Panc1 (cell line): ENCODE measurements around the gene INPP5D.

Experiments
- POLR2AphosphoS5 ChIP-seq: IDR thresholded peaks from 2 replicates; pipeline ENCODE4 v1.6.1; 2012; ENCODE audit warnings: mild to moderate bottlenecking, low read depth, low read length, moderate library complexity
- SIN3A ChIP-seq: IDR thresholded peaks from 2 replicates; pipeline ENCODE4 v1.6.1; 2012; ENCODE audit warnings: low read depth, mild to moderate bottlenecking, low read length, moderate library complexity, borderline replicate concordance; ENCODE audit not compliant: insufficient read depth
- TF ChIP-seq, protein P1 (sequence below): fragments of 450-650 bp; IDR thresholded peaks from 2 replicates; pipeline ENCODE4 v1.5.1; 2017; ENCODE audit warnings: mild to moderate bottlenecking

DNA sequence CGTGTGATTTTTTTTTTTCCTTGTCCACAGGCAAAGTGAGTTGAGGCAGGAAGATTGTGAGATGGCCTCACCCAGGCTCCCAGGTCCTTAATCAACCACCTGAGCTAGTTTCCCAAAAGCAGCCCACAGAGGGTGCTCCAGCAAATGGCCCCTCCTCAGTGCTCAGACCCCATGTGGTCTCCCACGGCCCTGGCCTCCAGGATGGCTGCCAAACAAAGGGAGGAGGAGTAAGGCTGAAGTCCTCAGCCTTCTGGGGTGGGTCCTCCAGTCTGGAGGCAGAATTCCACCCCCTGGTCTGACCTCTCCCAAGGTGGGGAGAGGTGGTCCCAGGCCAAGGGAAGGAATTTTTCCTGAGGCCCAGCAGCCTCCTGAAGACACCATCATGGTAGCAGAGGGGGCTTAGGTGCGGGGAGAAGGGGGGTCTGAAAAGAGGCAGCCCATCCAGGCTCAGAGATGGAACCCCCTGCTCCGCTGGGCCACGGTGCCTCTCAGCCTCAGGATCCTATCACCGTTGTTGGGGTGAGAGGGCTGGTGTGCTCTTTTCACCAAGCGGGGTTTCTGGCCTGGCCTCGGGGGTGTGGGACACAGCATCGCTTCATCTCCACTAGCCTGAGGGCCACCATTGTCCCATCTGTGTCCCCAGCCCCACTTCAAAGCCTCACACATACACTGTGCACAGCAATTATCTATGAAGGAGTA, 49.4 kb upstream of the INPP5D start:
- TF ChIP-seq SIN3A (no peak), POLR2AphosphoS5 (no peak)
- TF ChIP-seq, protein P1, sequence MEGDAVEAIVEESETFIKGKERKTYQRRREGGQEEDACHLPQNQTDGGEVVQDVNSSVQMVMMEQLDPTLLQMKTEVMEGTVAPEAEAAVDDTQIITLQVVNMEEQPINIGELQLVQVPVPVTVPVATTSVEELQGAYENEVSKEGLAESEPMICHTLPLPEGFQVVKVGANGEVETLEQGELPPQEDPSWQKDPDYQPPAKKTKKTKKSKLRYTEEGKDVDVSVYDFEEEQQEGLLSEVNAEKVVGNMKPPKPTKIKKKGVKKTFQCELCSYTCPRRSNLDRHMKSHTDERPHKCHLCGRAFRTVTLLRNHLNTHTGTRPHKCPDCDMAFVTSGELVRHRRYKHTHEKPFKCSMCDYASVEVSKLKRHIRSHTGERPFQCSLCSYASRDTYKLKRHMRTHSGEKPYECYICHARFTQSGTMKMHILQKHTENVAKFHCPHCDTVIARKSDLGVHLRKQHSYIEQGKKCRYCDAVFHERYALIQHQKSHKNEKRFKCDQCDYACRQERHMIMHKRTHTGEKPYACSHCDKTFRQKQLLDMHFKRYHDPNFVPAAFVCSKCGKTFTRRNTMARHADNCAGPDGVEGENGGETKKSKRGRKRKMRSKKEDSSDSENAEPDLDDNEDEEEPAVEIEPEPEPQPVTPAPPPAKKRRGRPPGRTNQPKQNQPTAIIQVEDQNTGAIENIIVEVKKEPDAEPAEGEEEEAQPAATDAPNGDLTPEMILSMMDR: no peak
